OCI-LY3 (cell line): Measurements from ENCODE around the gene ARHGEF17.
A peak's percentile ranks its signal among the peaks of the same experiment; 100 is the strongest.

Source experiments
- H2AFZ ChIP-seq: fragments of 200-600, 300-600 bp; shearing (Covaris generic); 2 replicates; pipeline ENCODE4 v1.6.0; 2014; ENCODE audit warnings: antibody characterized with exemption, low read depth, low read length
- H3K27ac ChIP-seq: fragments of 200-600, 300-600 bp; sonication (generic); 2 replicates; pipeline ENCODE4 v1.5.1; 2014; ENCODE audit warnings: mild to moderate bottlenecking, low read length, moderate library complexity, mixed read lengths
- H3K27me3 ChIP-seq: fragments of 200-600, 300-600 bp; sonication (generic); 2 replicates; pipeline ENCODE4 v1.6.1; 2014; ENCODE audit warnings: low read depth, low read length, mixed read lengths
- H3K36me3 ChIP-seq: fragments of 200-600, 300-600 bp; sonication (generic); replicated peaks from 2 replicates; pipeline ENCODE3; 2014; ENCODE audit warnings: low read depth, low read length, mixed read lengths
- H3K4me1 ChIP-seq: fragments of 300-600, 200-600 bp; sonication (generic); 2 replicates; pipeline ENCODE4 v1.6.1; 2014; ENCODE audit warnings: low read length, mixed read lengths
- H3K4me2 ChIP-seq: fragments of 200-600, 300-600 bp; sonication (generic); 2 replicates; pipeline ENCODE4 v1.6.1; 2014; ENCODE audit warnings: low read length, mixed read lengths
- H3K4me3 ChIP-seq: fragments of 300-600, 200-600 bp; sonication (generic); 2 replicates; pipeline ENCODE4 v1.5.1; 2014; ENCODE audit warnings: antibody characterized with exemption, mild to moderate bottlenecking, low read length, moderate library complexity
- H3K79me2 ChIP-seq: fragments of 300-600, 200-600 bp; shearing (Covaris generic); 2 replicates; pipeline ENCODE4 v1.6.1; 2014; ENCODE audit warnings: mild to moderate bottlenecking, low read length, mixed read lengths
- H3K9ac ChIP-seq: fragments of 300-600, 200-600 bp; shearing (Covaris generic); 2 replicates; pipeline ENCODE4 v1.6.0; 2014; ENCODE audit warnings: mild to moderate bottlenecking, low read length, moderate library complexity
- H3K9me3 ChIP-seq: fragments of 200-600, 300-600 bp; shearing (Covaris generic); 2 replicates; pipeline ENCODE4 v1.6.1; 2014; ENCODE audit warnings: low read length, mixed read lengths; ENCODE audit not compliant: insufficient read depth
- H4K20me1 ChIP-seq: fragments of 200-600, 300-600 bp; sonication (generic); 2 replicates; pipeline ENCODE4 v1.6.1; 2016; ENCODE audit warnings: low read length, mixed read lengths; ENCODE audit not compliant: insufficient read depth
- EZH2phosphoT487 ChIP-seq: fragments of 200-600 bp; shearing (Covaris generic); IDR thresholded peaks from 2 replicates; pipeline ENCODE4 v1.6.1; 2018; ENCODE audit warnings: antibody characterized with exemption, mixed run types, low read depth
- TF ChIP-seq, protein P1 (sequence below): fragments of 200-600, 300-600 bp; sonication (generic); IDR thresholded peaks from 2 replicates; pipeline ENCODE4 v1.5.1; 2014; ENCODE audit warnings: antibody characterized with exemption, low read length, low read depth

The ARHGEF17 gene

DNA sequence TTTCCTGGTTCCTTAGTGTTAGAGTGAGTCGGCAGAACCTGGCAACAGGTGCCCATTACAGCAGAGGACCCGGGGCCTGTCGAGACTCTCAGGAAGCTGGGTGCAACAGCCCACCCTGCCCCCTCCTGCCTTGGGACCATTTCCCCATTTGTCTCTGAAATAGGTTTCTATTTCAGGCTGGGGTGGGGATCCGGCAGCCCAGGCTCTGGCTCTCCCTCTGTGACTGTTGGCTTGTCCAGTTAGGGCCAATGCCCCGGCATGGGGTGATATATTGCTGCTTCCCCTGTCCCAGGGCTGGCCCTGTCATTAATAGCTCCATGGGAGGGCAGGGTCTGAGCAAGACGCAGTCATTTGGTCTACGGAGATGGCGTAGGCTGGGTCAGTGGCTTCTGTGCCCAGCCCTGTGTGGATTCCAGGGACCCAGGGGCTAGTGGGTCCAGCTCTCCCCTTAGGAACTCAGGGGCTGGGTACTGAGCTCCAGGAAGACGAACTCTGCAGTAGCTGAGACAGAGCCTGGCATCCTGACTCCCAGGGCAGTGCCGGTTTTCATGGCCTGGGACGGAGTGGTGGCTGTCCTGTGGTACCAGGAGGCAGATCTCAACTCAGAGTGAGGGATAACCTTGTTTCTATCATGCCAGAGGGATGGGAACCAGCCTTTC, 33.2 kb upstream of the ARHGEF17 start:
- Histone ChIP-seq H3K36me3 (peaks cover 56% of the 10 kb centered on the region), H3K27ac (peak overlapping the region; percentile 94), H3K4me2 (peak overlapping the region; percentile 89), H4K20me1 (peaks cover 43% of the 10 kb centered on the region), H2AFZ (no peak overlapping the region), H3K27me3 (no peaks in the 10 kb centered on the region), H3K79me2 (peaks cover 98% of the 10 kb centered on the region), H3K9me3 (no peaks in the 10 kb centered on the region), H3K4me1 (peaks cover 55% of the 10 kb centered on the region), H3K4me3 (peak overlapping the region; percentile 86), H3K9ac (peak overlapping the region; percentile 92)
- TF ChIP-seq, protein P1, sequence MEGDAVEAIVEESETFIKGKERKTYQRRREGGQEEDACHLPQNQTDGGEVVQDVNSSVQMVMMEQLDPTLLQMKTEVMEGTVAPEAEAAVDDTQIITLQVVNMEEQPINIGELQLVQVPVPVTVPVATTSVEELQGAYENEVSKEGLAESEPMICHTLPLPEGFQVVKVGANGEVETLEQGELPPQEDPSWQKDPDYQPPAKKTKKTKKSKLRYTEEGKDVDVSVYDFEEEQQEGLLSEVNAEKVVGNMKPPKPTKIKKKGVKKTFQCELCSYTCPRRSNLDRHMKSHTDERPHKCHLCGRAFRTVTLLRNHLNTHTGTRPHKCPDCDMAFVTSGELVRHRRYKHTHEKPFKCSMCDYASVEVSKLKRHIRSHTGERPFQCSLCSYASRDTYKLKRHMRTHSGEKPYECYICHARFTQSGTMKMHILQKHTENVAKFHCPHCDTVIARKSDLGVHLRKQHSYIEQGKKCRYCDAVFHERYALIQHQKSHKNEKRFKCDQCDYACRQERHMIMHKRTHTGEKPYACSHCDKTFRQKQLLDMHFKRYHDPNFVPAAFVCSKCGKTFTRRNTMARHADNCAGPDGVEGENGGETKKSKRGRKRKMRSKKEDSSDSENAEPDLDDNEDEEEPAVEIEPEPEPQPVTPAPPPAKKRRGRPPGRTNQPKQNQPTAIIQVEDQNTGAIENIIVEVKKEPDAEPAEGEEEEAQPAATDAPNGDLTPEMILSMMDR, result no peak
- TF ChIP-seq EZH2phosphoT487, result no peak

DNA sequence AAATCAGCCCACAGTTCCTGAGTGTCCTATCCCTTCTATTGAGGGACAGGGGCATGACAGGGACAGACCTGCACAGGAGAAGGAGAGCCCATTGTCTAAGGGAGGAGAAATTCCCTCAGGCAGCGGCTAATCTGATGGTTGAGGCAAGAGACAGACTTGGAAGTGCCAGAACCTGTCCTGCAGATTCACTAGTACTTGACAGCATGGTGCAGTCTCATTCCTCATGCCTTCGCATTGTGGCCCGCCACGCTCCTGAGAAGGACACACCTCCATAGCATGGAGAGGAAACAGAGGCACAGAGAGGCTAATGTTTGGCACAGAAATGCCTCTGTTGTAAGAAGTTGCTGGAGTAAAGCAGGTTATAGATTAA, 32.7 kb upstream of the ARHGEF17 start:
- Histone ChIP-seq H3K27me3 (no peaks in the 10 kb centered on the region), H3K4me2 (peak overlapping the region; percentile 89), H3K79me2 (peaks cover 100% of the 10 kb centered on the region), H3K9me3 (no peaks in the 10 kb centered on the region), H2AFZ (no peak overlapping the region), H3K9ac (peak overlapping the region; percentile 92; the same call in 1 of the 2 replicates), H4K20me1 (peaks cover 48% of the 10 kb centered on the region), H3K36me3 (peaks cover 61% of the 10 kb centered on the region), H3K4me3 (peak overlapping the region; percentile 86; the same call in 1 of the 2 replicates), H3K4me1 (peaks cover 55% of the 10 kb centered on the region), H3K27ac (peak overlapping the region; percentile 94)
- no peak for TF ChIP-seq EZH2phosphoT487
- TF ChIP-seq, protein P1, result no peak

DNA sequence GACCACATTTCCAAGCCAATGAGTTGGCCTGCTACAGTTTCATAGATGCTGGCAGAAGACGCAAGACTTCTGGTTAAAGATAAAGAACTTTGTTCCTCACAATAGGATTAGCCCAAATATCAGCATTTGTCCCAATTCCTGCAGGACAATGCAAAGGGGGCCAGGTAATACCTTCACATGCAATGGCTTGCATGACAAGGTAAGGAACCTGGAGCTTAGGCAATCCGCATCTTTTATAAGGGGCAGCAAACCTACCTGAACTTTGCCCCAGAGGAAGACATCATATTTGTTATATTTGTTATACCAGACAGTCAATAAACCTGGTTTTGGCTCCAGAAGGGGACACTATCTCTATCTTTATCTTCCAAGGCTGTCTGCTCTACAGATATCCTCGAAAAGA, 30.6 kb upstream of the ARHGEF17 start:
- no peak overlapping the region for H3K4me3 ChIP-seq
- H3K36me3 ChIP-seq, result peaks cover 75% of the 10 kb centered on the region
- TF ChIP-seq EZH2phosphoT487, result no peak
- TF ChIP-seq, protein P1, result no peak
- no peak overlapping the region for H3K27ac ChIP-seq
- H3K4me1 ChIP-seq, result peaks cover 50% of the 10 kb centered on the region
- peaks cover 69% of the 10 kb centered on the region for H4K20me1 ChIP-seq
- no peak overlapping the region for H3K4me2 ChIP-seq
- peaks cover 100% of the 10 kb centered on the region for H3K79me2 ChIP-seq
- H3K27me3 ChIP-seq, result no peaks in the 10 kb centered on the region
- no peaks in the 10 kb centered on the region for H3K9me3 ChIP-seq
- H2AFZ ChIP-seq, result no peak overlapping the region
- H3K9ac ChIP-seq, result no peak overlapping the region

DNA sequence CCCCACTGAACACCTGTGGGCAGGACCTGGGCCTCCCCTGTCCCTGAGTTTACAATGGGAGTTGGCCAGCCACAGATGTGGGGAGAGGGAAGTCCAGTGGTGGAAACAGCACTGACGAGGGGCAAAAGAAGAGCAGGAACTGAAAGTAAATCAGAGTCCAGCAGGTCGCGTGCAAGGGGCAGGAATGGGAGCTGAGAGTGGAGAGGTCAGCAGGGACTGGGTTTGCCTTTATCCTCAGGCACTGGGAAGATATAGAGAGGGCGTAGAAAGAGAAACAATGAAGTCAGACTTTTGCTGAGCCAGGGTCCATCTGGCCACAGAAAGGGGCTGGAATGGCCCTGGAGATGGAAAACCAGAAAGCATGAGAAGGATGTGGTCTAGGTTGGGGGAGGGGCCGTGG, 27.4 kb upstream of the ARHGEF17 start:
- no peaks in the 10 kb centered on the region for H3K9me3 ChIP-seq
- peaks cover 69% of the 10 kb centered on the region for H4K20me1 ChIP-seq
- H3K79me2 ChIP-seq, result peaks cover 100% of the 10 kb centered on the region
- no peak overlapping the region for H3K9ac ChIP-seq
- peaks cover 67% of the 10 kb centered on the region for H3K36me3 ChIP-seq
- no peak overlapping the region for H3K4me3 ChIP-seq
- H3K27ac ChIP-seq, result no peak overlapping the region
- H3K27me3 ChIP-seq, result no peaks in the 10 kb centered on the region
- no peak overlapping the region for H3K4me2 ChIP-seq
- TF ChIP-seq, protein P1, result no peak
- TF ChIP-seq EZH2phosphoT487, result no peak
- H2AFZ ChIP-seq, result no peak overlapping the region
- peaks cover 33% of the 10 kb centered on the region for H3K4me1 ChIP-seq
